A549 treated with ZK216348 at 1 μM for 4 hours (cell line): ENCODE measurements around the gene ZNF641. TPM values are rescaled to one million over a fixed set of nuclear protein-coding genes. Genes with fewer than 3 reads are reported as not detected.

ENCODE experiments used
- total RNA-seq: library from RNA; stranded (reverse); fragments of 200-300 nt; extraction: Qiagen RNA extraction; gene quantifications from 5 replicates; pipeline ENCODE4 v1.2.3, GENCODE V29; 2022; ENCODE audit warnings: low read depth

Gene ZNF641
- total RNA-seq: 5.4 to 7.2 TPM (median 6.4 TPM) in 5 replicates

GRCh38 chr12:48350249-48351021 lies at the start of gene ZNF641:
Gene ZNF641 (minus strand): TSS chr12:48350919. CDS start chr12:48348090, 2,829 bp downstream.

Other genes starting within 250 kb of the ZNF641 start
- 11.7 to 15.2 TPM (median 12.4 TPM) in 5 replicates for gene SENP1, start 244.8 kb downstream of the ZNF641 start, total RNA-seq
- gene PFKM, start 231.6 kb downstream of the ZNF641 start, total RNA-seq: 20.5 to 28.1 TPM (median 26.6 TPM) in 5 replicates
- 10.8 to 23.8 TPM (median 14.3 TPM) in 5 replicates for gene ASB8, start 193.4 kb downstream of the ZNF641 start, total RNA-seq
- 2.1 to 3.8 TPM (median 3.6 TPM) in 5 replicates for gene CCDC184, start 167.3 kb downstream of the ZNF641 start, total RNA-seq
- not detected in 5 replicates for gene OR10AD1, start 147.6 kb downstream of the ZNF641 start, total RNA-seq
- gene ANP32D, start 121.6 kb upstream of the ZNF641 start, total RNA-seq: not detected in 5 replicates
- not detected in 5 replicates for gene C12orf54, start 131.6 kb upstream of the ZNF641 start, total RNA-seq
- gene OR8S1, start 174.7 kb upstream of the ZNF641 start, total RNA-seq: not detected in 5 replicates
- not detected in 5 replicates for gene LALBA, start 219.1 kb upstream of the ZNF641 start, total RNA-seq